Measurements from ENCODE around the gene SLC25A23. TPM values are rescaled to one million over a fixed set of nuclear protein-coding genes. Genes with fewer than 3 reads are reported as not detected.
"Not testable (repeated sequence)": the region's sequence is repeated elsewhere in the genome, so short reads cannot be mapped to it uniquely, and the experiment has no call there.

SLC25A23 gene
- total RNA-seq, 1 experiment from 2014 or later = 89.5 TPM

GRCh38 chr19:6429419-6430221, 30.0 kb downstream of the SLC25A23 start:
- Histone ChIP-seq H3K9ac (ENCODE audit: low read length) (no peak overlapping the region), H4K20me1 (ENCODE audit: insufficient read depth) (no peaks in the 10 kb centered on the region), H3K9me2 (ENCODE audit: insufficient read depth) (no peaks in the 10 kb centered on the region), H3K4me1 (ENCODE audit: control insufficient read depth in 1 of 2, insufficient read depth in 2 of 2, low read length in 2 of 2) (peaks cover 8 to 20% of the 10 kb centered on the region in 2 experiments; a peak in 3 of 4 replicates), H3K4me3 (replicated peaks in 1 of 2; ENCODE audit: low read depth in 1 of 2, low read length in 2 of 2) (peak overlapping the region in 1 of 2 experiments; percentile 2; a peak in 2 of 4 replicates), H2AFZ (ENCODE audit: low read depth, low read length, poor library complexity, severe bottlenecking) (no peak overlapping the region), H3K4me2 (ENCODE audit: low read length) (peak overlapping the region; percentile 31; the same call in 1 of the 2 replicates), H3K27me3 (ENCODE audit: insufficient read depth, low read length) (no peaks in the 10 kb centered on the region), H3K79me2 (ENCODE audit: insufficient read depth, low read length) (no peaks in the 10 kb centered on the region), H3K27ac (ENCODE audit: low read depth, low read length) (no peak overlapping the region), H3K36me3 (ENCODE audit: control insufficient read depth in 1 of 2, insufficient read depth in 2 of 2, low read length in 2 of 2) (no peaks in the 10 kb centered on the region), H3K9me3 (ENCODE audit: control insufficient read depth in 1 of 2, insufficient read depth in 1 of 2, low read depth in 1 of 2, low read length in 2 of 2) (no peaks in the 10 kb centered on the region)
- no TSS peak for BruUV-seq (replicated peaks)
- ChIA-PET CTCF (no interaction called here), RAD21 (ENCODE audit: low non-redundant PET in 1 of 2, low total read pairs in 2 of 2, uncharacterized antibody in 2 of 2, unreplicated experiment in 2 of 2) (no interaction called here), POLR2A (no interaction called here)
- ATAC-seq (no peak), DNase-seq (ENCODE audit: low read depth, low spot score) (no peak)
- TF ChIP-seq EZH2phosphoT487 (IDR thresholded peaks at IDR 0.05; ENCODE audit: borderline replicate concordance) (no peak), ZBTB33 (IDR thresholded peaks at IDR 0.05; ENCODE audit: extremely low read depth, insufficient replicate concordance, low read length) (no peak)
- intact Hi-C loops (cut with micrococcal nuclease) = no loop called here

- H3K79me2 ChIP-seq (ENCODE audit: insufficient read depth, low read length); H3K9me2 ChIP-seq (ENCODE audit: insufficient read depth); DNase-seq (ENCODE audit: low read depth, low spot score); POLR2A ChIA-PET; H2AFZ ChIP-seq (ENCODE audit: low read depth, low read length, poor library complexity, severe bottlenecking); H3K36me3 ChIP-seq (ENCODE audit: control insufficient read depth in 1 of 2, insufficient read depth in 2 of 2, low read length in 2 of 2); H3K27ac ChIP-seq (ENCODE audit: low read depth, low read length); intact Hi-C loops (cut with micrococcal nuclease); H4K20me1 ChIP-seq (ENCODE audit: insufficient read depth); H3K9ac ChIP-seq (ENCODE audit: low read length); H3K27me3 ChIP-seq (ENCODE audit: insufficient read depth, low read length); BruUV-seq (replicated peaks); RAD21 ChIA-PET (ENCODE audit: low non-redundant PET in 1 of 2, low total read pairs in 2 of 2, uncharacterized antibody in 2 of 2, unreplicated experiment in 2 of 2); ATAC-seq; CTCF ChIA-PET; H3K9me3 ChIP-seq (ENCODE audit: control insufficient read depth in 1 of 2, insufficient read depth in 1 of 2, low read depth in 1 of 2, low read length in 2 of 2): not testable (repeated sequence)
- H3K4me2 ChIP-seq (ENCODE audit: low read length) = peak overlapping the region; percentile 31; the same call in 1 of the 2 replicates
- peak overlapping the region in 1 of 2 experiments; percentile 2; a peak in 1 of 4 replicates for H3K4me3 ChIP-seq (replicated peaks in 1 of 2; ENCODE audit: low read depth in 1 of 2, low read length in 2 of 2)
- H3K4me1 ChIP-seq (ENCODE audit: control insufficient read depth in 1 of 2, insufficient read depth in 2 of 2, low read length in 2 of 2) = peaks cover 8 to 20% of the 10 kb centered on the region in 2 experiments; a peak in 3 of 4 replicates
These were observed 30.7 kb downstream of the SLC25A23 start for GRCh38 chr19:6428692-6429418.

Data from HCT116 (cell line).